Measurements from ENCODE around the gene TCTN1. TPM values are rescaled to one million over a fixed set of nuclear protein-coding genes. Genes with fewer than 3 reads are reported as not detected.
"Not testable (repeated sequence)": the region's sequence is repeated elsewhere in the genome, so short reads cannot be mapped to it uniquely, and the experiment has no call there.

TCTN1 gene
- total RNA-seq, 1 donor from 2014 or later = 24.4 TPM

GRCh38 chr12:110597885-110598284 lies 16.0 kb upstream of the TCTN1 start:
- TF ChIP-seq, protein P1, sequence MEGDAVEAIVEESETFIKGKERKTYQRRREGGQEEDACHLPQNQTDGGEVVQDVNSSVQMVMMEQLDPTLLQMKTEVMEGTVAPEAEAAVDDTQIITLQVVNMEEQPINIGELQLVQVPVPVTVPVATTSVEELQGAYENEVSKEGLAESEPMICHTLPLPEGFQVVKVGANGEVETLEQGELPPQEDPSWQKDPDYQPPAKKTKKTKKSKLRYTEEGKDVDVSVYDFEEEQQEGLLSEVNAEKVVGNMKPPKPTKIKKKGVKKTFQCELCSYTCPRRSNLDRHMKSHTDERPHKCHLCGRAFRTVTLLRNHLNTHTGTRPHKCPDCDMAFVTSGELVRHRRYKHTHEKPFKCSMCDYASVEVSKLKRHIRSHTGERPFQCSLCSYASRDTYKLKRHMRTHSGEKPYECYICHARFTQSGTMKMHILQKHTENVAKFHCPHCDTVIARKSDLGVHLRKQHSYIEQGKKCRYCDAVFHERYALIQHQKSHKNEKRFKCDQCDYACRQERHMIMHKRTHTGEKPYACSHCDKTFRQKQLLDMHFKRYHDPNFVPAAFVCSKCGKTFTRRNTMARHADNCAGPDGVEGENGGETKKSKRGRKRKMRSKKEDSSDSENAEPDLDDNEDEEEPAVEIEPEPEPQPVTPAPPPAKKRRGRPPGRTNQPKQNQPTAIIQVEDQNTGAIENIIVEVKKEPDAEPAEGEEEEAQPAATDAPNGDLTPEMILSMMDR (IDR thresholded peaks at IDR 0.05; ENCODE audit: unreplicated experiment) = no peak
- DNase-seq (ENCODE audit: low spot score) = no peak
- H3K27me3 Mint-ChIP-seq (ENCODE audit: unreplicated experiment) = no peaks in the 10 kb centered on the region
- no peaks in the 10 kb centered on the region for H3K4me1 Mint-ChIP-seq (ENCODE audit: unreplicated experiment)
- H3K9me3 Mint-ChIP-seq (ENCODE audit: unreplicated experiment) = no peaks in the 10 kb centered on the region
- no peak overlapping the region for H3K27ac Mint-ChIP-seq (ENCODE audit: unreplicated experiment)
- no peaks in the 10 kb centered on the region for H3K36me3 Mint-ChIP-seq (ENCODE audit: low read depth, unreplicated experiment)
- H3K4me3 Mint-ChIP-seq (ENCODE audit: unreplicated experiment) = no peak overlapping the region

- Mint-ChIP-seq H3K27ac (ENCODE audit: unreplicated experiment) (no peak overlapping the region), H3K36me3 (ENCODE audit: low read depth, unreplicated experiment) (no peaks in the 10 kb centered on the region), H3K27me3 (ENCODE audit: unreplicated experiment) (no peaks in the 10 kb centered on the region), H3K4me1 (ENCODE audit: unreplicated experiment) (no peaks in the 10 kb centered on the region), H3K9me3 (ENCODE audit: unreplicated experiment) (no peaks in the 10 kb centered on the region), H3K4me3 (ENCODE audit: unreplicated experiment) (no peak overlapping the region)
- TF ChIP-seq, protein P1 (IDR thresholded peaks at IDR 0.05; ENCODE audit: unreplicated experiment) = no peak
- DNase-seq (ENCODE audit: low spot score) = no peak
These were observed 14.6 kb upstream of the TCTN1 start for GRCh38 chr12:110599334-110599733.

DNA sequence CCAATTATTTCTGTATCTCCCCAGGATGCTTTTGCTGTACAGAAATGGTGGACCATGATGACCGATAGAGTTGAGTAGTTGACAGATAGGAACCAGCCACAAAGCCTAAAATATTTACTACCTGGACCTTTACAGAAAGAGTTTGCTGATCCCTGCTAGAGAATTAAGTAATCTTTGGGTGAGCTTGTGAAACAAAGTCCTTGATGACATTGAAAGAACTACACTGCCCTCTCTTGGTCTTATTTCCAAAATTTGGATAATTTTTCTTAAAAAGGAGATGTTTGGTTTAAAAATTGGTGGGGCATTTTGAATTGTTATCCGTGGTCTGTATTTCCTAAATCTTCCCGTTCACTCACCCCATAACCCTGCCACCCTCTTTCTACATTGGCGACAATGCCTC lies 13.7 kb upstream of the TCTN1 start:
- no peak for DNase-seq (ENCODE audit: low spot score)
- TF ChIP-seq, protein P1 (IDR thresholded peaks at IDR 0.05; ENCODE audit: unreplicated experiment) = no peak
- Mint-ChIP-seq H3K4me3 (ENCODE audit: unreplicated experiment) (no peak overlapping the region), H3K36me3 (ENCODE audit: low read depth, unreplicated experiment) (no peaks in the 10 kb centered on the region), H3K27me3 (ENCODE audit: unreplicated experiment) (no peaks in the 10 kb centered on the region), H3K9me3 (ENCODE audit: unreplicated experiment) (no peaks in the 10 kb centered on the region), H3K4me1 (ENCODE audit: unreplicated experiment) (no peaks in the 10 kb centered on the region), H3K27ac (ENCODE audit: unreplicated experiment) (no peak overlapping the region)

DNA sequence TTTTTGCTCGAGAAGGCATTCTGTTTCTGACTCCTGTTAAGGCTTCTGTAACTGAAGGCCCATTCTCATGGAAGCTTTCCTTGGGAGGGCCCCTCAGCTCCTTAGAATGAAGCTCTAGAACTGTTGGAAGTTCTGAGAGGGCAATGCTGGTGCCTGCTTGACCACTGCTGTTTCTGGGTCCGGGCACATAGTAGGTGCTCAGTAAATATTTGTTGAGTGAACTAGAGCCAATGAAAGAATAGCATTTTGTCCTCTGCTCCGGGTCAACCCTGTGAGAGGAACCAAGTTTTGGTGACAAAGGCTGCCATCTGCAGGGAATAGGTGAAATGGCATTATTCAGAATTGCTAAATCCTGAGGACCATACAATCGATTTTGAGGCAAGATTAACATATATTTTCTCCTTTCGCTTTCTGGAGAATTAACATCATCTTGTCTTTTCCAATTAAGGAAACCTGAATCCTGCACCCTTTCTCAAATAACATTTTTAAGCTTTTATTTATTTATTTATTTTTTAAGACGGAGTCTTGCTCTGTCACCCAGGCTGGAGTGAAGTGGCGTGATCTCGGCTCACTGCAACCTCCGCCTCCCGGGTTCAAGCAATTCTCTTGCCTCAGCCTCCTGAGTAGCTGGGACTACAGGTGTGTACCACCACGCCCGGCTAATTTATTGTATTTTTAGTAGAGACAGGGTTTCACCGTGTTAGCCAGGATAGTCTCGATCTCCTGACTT lies 11.7 kb upstream of the TCTN1 start:
- not testable (repeated sequence) for H3K27ac Mint-ChIP-seq (ENCODE audit: unreplicated experiment); H3K36me3 Mint-ChIP-seq (ENCODE audit: low read depth, unreplicated experiment); DNase-seq (ENCODE audit: low spot score); H3K9me3 Mint-ChIP-seq (ENCODE audit: unreplicated experiment); H3K27me3 Mint-ChIP-seq (ENCODE audit: unreplicated experiment); H3K4me3 Mint-ChIP-seq (ENCODE audit: unreplicated experiment); H3K4me1 Mint-ChIP-seq (ENCODE audit: unreplicated experiment)
- TF ChIP-seq, protein P1 (IDR thresholded peaks at IDR 0.05; ENCODE audit: unreplicated experiment) = peak; percentile 57

GRCh38 chr12:110606253-110606611 lies 7.7 kb upstream of the TCTN1 start:
- H3K27me3 Mint-ChIP-seq (ENCODE audit: unreplicated experiment) = no peaks in the 10 kb centered on the region
- no peaks in the 10 kb centered on the region for H3K4me1 Mint-ChIP-seq (ENCODE audit: unreplicated experiment)
- no peaks in the 10 kb centered on the region for H3K36me3 Mint-ChIP-seq (ENCODE audit: low read depth, unreplicated experiment)
- no peak overlapping the region for H3K4me3 Mint-ChIP-seq (ENCODE audit: unreplicated experiment)
- H3K27ac Mint-ChIP-seq (ENCODE audit: unreplicated experiment) = no peak overlapping the region
- DNase-seq (ENCODE audit: low spot score) = no peak
- TF ChIP-seq, protein P1 (IDR thresholded peaks at IDR 0.05; ENCODE audit: unreplicated experiment) = no peak
- H3K9me3 Mint-ChIP-seq (ENCODE audit: unreplicated experiment) = no peaks in the 10 kb centered on the region

All from endothelial cell (in vitro differentiated cells).